ENCODE measurements around the gene SLC25A1. TPM values are rescaled to one million over a fixed set of nuclear protein-coding genes. Genes with fewer than 3 reads are reported as not detected.
A peak's percentile ranks its signal among the peaks of the same experiment; 100 is the strongest.

SLC25A1 gene
- total and polyA plus RNA-seq, 8 donors = 45.7 to 99.3 (median 52.2) TPM

DNA sequence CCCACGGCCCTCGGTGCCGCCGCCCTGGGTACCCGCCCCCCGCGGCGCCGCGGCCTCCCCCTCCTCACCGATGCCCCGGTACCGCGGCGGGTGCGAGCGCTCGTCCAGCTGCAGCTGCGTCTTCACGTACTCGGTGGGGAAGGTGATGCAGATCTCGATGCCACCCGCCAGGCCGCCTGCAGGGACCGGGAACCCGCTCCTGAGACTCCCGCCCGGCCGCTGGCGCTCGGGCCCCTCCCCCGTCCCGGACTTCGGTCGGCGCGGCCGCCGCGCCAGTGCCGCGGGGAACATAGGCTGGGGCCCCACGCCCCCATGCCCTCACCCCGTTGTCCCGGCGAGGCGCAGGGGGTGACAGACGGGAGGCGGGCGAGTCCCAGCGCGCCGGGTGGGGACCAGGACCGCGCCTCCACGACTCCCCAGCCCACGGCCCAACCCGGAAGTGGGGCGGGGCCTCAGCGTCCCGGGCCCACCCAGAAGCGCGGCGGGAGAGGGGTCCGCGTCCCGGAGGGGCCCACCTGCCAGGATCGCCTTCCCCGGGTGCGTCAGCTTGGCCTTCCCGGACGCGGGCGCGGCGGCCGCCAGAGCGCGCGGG is 375 bp downstream of the SLC25A1 start:
- peak overlapping the region; percentile 75 to 81 for H3K27ac ChIP-seq
- DNase-seq (peak in 3 of 4 donors; percentile 37 to 89 (median 60)), ATAC-seq (peak; percentile 7)
- H3K9me3 ChIP-seq = no peaks in the 10 kb centered on the region
- peaks cover 0 to 10% of the 10 kb centered on the region in 2 donors for H3K36me3 ChIP-seq
- intact Hi-C loops (cut with DNase I) = no loop called here
- peaks cover 6 to 59% of the 10 kb centered on the region in 2 donors for H3K4me1 ChIP-seq
- TF ChIP-seq, protein P1, sequence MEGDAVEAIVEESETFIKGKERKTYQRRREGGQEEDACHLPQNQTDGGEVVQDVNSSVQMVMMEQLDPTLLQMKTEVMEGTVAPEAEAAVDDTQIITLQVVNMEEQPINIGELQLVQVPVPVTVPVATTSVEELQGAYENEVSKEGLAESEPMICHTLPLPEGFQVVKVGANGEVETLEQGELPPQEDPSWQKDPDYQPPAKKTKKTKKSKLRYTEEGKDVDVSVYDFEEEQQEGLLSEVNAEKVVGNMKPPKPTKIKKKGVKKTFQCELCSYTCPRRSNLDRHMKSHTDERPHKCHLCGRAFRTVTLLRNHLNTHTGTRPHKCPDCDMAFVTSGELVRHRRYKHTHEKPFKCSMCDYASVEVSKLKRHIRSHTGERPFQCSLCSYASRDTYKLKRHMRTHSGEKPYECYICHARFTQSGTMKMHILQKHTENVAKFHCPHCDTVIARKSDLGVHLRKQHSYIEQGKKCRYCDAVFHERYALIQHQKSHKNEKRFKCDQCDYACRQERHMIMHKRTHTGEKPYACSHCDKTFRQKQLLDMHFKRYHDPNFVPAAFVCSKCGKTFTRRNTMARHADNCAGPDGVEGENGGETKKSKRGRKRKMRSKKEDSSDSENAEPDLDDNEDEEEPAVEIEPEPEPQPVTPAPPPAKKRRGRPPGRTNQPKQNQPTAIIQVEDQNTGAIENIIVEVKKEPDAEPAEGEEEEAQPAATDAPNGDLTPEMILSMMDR (IDR thresholded peaks at IDR 0.05) = no peak
- peak overlapping the region; percentile 84 to 91 for H3K4me3 ChIP-seq
- no peaks in the 10 kb centered on the region for H3K27me3 ChIP-seq

DNA sequence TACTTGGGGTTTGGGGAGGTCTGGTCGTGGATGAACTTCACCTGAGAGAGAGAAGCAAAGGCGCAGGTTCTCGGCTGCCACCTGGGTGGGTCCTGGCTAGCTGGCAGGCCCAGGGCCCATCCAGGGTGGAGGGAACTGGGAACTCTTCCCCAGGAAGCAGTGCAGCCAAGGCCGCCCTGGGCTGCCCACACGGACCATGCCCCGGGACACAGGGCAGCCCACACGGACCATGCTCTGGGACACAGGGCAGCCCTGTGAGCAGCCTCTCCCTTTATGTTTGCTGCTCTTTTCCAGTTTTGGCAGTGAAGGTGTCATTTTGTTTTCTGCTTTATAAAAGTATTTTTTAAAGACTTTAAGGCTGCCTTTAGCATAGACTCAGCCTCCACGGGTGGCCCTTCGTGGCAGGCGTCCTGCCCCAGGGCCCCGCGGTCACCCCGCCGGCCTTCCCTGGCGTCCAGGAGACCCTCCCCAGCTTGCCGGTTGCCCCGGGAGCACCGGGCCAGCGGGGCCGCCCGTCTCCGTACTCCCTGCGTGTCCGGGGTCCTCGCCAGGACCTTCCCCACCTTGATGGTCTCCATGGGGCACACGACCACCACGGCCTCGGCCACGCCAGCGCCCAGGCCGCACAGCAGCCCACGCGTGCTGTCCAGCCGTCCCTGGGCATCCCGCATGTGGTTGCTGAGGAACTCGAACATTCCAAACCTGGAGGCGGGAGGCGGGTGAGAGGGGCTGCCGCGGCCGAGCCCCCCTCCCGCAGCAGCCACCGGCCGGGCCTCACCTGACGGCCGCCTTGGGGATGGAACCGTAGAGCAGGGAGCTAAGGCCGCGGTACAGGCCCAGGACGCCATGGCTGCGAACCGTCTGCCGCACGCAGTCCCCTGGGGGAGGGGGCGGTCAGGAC is 1.1 kb downstream of the SLC25A1 start:
- H3K9me3 ChIP-seq = no peaks in the 10 kb centered on the region
- peak overlapping the region; percentile 75 to 81 for H3K27ac ChIP-seq
- H3K4me1 ChIP-seq = peaks cover 13 to 67% of the 10 kb centered on the region in 2 donors
- no peaks in the 10 kb centered on the region for H3K27me3 ChIP-seq
- TF ChIP-seq, protein P1 (IDR thresholded peaks at IDR 0.05) = no peak
- no peak for ATAC-seq
- H3K4me3 ChIP-seq = peak overlapping the region; percentile 84 to 91
- peak in 1 of 4 donors; percentile 9 for DNase-seq
- intact Hi-C loops (cut with DNase I) = no loop called here
- peaks cover 0 to 6% of the 10 kb centered on the region in 2 donors for H3K36me3 ChIP-seq

DNA sequence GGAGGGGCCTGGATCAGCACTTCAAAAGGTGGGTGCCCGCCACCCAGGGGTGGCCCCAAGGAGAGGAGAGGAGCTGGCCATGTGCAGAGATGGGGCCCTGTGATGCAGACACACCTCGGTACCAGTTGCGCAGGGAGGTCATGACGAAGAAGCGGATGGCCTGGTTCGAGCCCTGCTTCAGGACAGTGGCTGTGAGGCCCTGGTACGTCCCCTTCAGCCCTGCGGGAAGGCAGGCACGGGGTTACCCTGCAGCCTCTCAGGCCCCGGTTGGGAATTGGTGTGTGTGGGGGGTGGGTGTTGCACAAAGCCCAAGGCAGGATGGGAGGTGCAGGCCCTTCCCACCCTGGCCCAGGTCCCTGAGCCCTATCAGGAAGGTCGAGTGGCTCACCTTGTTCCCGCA is 1.8 kb downstream of the SLC25A1 start:
- ATAC-seq (no peak), DNase-seq (no peak)
- Histone ChIP-seq H3K27ac (no peak overlapping the region), H3K4me3 (peak overlapping the region in 1 of 2 donors; percentile 91), H3K9me3 (no peaks in the 10 kb centered on the region), H3K36me3 (peaks cover 0 to 6% of the 10 kb centered on the region in 2 donors), H3K27me3 (no peaks in the 10 kb centered on the region), H3K4me1 (peaks cover 14 to 73% of the 10 kb centered on the region in 2 donors)
- intact Hi-C loops (cut with DNase I) = no loop called here
- TF ChIP-seq, protein P1 (IDR thresholded peaks at IDR 0.05) = no peak

DNA sequence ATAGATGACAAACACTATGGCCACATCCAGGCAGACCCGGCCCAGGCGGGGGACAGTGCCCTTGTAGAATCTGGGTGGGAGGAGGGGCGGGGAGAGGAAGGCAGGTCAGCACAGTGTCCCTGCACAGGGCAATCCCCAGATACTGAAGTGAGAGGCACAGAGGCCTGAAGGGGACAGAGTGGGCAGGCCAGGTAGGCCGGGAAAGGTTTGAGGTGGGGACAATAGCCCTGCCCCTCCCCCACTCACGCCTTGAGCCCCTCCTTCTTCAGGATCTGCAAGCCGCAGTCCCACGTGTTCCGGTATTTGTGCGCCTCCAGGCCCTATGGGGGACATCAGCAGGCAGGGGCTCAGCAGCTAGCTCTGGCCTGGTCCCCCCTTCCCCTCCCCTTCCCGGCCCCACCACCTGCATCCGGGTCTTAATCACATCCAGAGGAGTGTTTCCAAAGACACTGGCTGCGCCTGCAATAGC is 2.3 kb downstream of the SLC25A1 start:
- H3K27ac ChIP-seq = no peak overlapping the region
- intact Hi-C loops (cut with DNase I) = no loop called here
- H3K9me3 ChIP-seq = no peaks in the 10 kb centered on the region
- TF ChIP-seq, protein P1 (IDR thresholded peaks at IDR 0.05) = no peak
- H3K4me1 ChIP-seq = peaks cover 14 to 73% of the 10 kb centered on the region in 2 donors
- H3K27me3 ChIP-seq = no peaks in the 10 kb centered on the region
- no peak for ATAC-seq
- H3K4me3 ChIP-seq = no peak overlapping the region
- peaks cover 0 to 6% of the 10 kb centered on the region in 2 donors for H3K36me3 ChIP-seq
- no peak for DNase-seq

Data from left lung (tissue), 10 donors.